HUES48 (cell line): ENCODE results near the gene CBFB.

Experiments used
- H3K27ac ChIP-seq: one replicate; pipeline ENCODE4 v1.7.0; 2013; ENCODE audit warnings: low read depth, low read length, inconsistent platforms
- H3K27me3 ChIP-seq: 2 replicates; pipeline ENCODE4 v1.6.1; 2013; ENCODE audit warnings: mild to moderate bottlenecking, low read length; ENCODE audit not compliant: control insufficient read depth, insufficient read depth
- H3K36me3 ChIP-seq: 2 replicates; pipeline ENCODE4 v1.6.1; 2013; ENCODE audit warnings: low read length; ENCODE audit not compliant: control insufficient read depth, insufficient read depth
- H3K4me1 ChIP-seq: 2 replicates; pipeline ENCODE4 v1.6.1; 2013; ENCODE audit warnings: mild to moderate bottlenecking, low read length; ENCODE audit not compliant: control insufficient read depth, insufficient read depth
- H3K4me3 ChIP-seq: 2 replicates; pipeline ENCODE4 v1.5.1; 2013; ENCODE audit warnings: mild to moderate bottlenecking, low read depth, low read length
- H3K9ac ChIP-seq: 2 replicates; pipeline ENCODE4 v1.6.1; 2013; ENCODE audit warnings: mild to moderate bottlenecking, low read depth, low read length, moderate library complexity
- H3K9me3 ChIP-seq: 2 replicates; pipeline ENCODE4 v1.6.1; 2013; ENCODE audit warnings: low read length; ENCODE audit not compliant: control insufficient read depth, insufficient read depth

CBFB gene

DNA sequence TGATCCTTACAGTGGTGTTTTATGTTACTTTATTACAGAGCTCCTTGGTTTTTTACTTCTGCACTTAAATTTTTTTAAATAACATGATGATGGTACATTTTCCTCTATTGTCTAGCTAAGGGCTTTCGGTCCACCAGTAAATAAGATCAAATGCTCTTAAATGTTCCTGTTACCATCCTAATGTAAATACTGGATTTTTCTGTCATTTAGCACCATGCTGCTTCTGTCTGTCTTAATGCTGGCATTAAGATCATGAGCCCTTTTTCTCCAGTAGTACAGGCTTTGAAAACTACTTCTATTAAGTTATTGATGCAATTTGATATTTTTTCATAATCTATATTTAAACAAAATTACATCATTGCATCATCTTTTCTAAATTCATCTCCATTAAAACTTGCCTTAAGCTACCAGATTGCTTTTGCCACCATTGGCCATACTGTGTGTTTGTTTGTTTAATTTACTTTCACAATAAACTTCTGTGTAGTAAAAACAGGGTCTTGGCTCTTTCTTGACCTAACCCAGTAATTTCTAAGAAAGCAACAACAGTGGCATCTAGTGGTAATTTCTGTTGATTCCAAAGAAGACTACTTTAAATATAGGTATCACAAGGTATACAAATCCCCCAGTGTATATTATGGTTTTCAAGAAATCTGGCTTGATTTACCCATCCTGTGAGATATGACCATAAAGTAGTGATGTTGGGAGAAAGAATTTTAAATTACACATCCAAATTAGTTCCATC lies 71.8 kb downstream of the CBFB start:
- Histone ChIP-seq H3K4me3 (no peak overlapping the region), H3K36me3 (peaks cover 6% of the 10 kb centered on the region), H3K9ac (no peak overlapping the region), H3K27ac (no peak overlapping the region), H3K4me1 (no peaks in the 10 kb centered on the region), H3K9me3 (no peaks in the 10 kb centered on the region), H3K27me3 (no peaks in the 10 kb centered on the region)

DNA sequence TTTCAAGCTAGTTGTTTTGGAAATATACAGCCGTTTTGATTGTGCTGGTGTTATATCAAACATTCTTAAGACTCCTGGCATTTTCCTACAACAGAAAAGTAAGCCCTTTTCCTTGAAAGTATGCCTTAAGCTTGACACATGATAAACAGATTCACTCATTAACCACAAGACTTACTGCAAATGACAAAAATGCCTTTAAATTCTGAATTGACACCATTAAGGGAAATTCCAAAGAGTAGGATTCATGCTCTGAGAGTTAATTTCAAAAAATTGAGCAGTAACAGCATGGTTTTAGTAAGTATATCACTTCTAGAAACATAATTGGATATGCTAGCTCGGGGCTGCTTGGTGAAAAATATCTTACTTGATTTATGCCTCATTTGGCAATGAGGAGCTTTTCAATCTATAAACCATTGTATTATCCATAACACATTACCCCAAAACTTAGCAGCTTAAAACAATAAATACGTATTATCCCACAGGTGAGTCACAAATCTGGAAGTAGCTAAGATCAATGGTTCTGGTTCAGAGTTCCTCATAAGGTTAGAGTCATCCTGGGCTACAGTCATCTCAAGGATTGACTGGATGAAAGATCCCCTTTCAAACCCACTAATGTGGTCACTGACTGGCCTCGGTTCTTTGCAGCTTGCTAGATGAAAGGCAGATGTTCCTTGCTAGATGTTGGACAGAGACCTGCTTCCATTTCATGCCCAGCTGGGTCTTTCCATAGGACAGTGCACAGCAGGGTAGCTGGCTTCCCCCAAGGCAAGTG lies 72.5 kb downstream of the CBFB start:
- no peak overlapping the region for H3K4me3 ChIP-seq
- H3K36me3 ChIP-seq = peaks cover 6% of the 10 kb centered on the region
- no peak overlapping the region for H3K9ac ChIP-seq
- no peak overlapping the region for H3K27ac ChIP-seq
- no peaks in the 10 kb centered on the region for H3K27me3 ChIP-seq
- H3K9me3 ChIP-seq = no peaks in the 10 kb centered on the region
- H3K4me1 ChIP-seq = no peaks in the 10 kb centered on the region

DNA sequence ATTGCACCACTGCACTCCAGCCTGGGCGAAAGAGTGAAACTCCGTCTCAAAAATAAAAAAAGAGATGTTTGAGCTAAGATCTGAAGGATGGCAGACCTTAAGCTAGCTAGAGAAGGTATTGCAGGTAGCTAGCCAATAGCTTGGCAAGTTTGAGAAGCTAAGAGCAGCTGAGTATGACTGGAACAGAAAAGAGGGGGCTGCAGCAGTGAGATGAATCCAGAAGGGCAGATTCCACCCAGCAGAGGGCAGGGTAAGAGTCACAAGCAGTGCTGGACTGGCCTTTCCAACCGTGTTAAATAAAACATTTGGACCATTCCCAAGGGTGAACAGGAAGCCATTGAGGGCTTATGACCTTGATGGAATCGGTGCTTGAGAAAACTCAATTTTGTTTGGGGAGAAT lies 75.1 kb downstream of the CBFB start:
- Histone ChIP-seq H3K4me1 (peaks cover 2% of the 10 kb centered on the region; the same call in 1 of the 2 replicates), H3K4me3 (no peak overlapping the region), H3K27me3 (no peaks in the 10 kb centered on the region), H3K36me3 (no peaks in the 10 kb centered on the region), H3K9ac (no peak overlapping the region), H3K27ac (no peak overlapping the region), H3K9me3 (no peaks in the 10 kb centered on the region)

DNA sequence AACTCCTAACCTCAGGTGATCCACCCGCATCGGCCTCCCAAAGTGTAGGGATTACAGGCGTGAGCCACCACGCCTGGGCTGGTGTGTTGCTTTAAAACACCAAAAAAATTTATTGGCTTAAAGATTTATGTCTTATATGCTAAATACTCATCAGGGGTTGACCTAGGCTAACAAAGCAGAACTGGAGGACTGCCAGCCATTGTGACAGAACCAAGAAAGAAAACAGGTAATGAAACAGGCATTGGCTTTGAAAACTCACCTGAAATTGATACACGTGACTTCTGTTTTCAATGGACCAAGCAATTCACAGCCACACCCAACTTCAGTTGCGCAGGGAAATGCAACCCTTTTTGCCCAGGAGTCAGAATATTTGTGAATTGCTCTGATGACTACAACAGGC lies 75.9 kb downstream of the CBFB start:
- Histone ChIP-seq H3K4me3 (no peak overlapping the region), H3K27ac (no peak overlapping the region)

DNA sequence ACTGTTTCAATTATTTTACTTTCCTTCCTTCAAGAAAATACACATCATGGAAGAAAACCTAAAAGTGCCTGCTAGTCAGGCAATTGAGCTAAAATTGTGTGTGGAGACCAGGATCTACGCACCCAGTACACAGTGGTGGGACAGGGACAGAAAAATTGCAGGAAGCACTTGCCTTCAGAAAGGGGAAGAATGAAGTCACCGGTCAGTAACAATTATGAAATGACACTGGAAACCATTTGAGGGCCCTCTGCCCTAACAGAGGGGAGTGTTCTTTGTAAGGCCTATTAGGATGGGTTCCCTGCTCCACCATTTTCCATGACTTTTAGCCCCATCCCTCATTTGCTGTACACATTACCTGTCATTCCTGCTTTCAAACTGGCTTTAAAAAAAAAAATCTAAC lies 76.3 kb downstream of the CBFB start:
- Histone ChIP-seq H3K4me1 (peaks cover 5% of the 10 kb centered on the region; the same call in 1 of the 2 replicates), H3K27ac (no peak overlapping the region), H3K4me3 (no peak overlapping the region), H3K27me3 (no peaks in the 10 kb centered on the region), H3K36me3 (no peaks in the 10 kb centered on the region), H3K9me3 (no peaks in the 10 kb centered on the region), H3K9ac (no peak overlapping the region)

More for the DNA sequence above, 75.9 kb downstream of the CBFB start:
- no peak overlapping the region for H3K9ac ChIP-seq
- no peaks in the 10 kb centered on the region for H3K36me3 ChIP-seq
- H3K9me3 ChIP-seq = no peaks in the 10 kb centered on the region
- no peaks in the 10 kb centered on the region for H3K27me3 ChIP-seq
- peaks cover 5% of the 10 kb centered on the region; the same call in 1 of the 2 replicates for H3K4me1 ChIP-seq

DNA sequence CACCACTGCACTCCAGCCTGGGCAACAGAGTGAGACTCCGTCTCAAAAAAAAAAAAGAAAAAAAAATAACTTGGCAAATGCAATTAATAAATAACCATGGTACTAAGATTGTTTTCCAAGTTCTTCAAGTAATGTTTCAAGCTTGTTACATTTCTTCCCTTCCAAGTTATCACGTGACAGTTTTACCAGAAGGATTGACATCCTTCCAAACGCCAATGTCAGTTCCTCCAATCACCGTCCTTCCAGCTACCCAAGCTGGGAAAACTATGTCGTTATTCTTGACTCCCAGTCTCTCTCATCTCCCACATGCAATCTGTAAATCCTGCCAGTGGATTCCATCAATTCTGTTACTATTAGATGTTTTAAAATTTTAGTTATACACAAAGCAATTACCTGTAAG lies 76.9 kb downstream of the CBFB start:
- Histone ChIP-seq H3K9me3 (no peaks in the 10 kb centered on the region), H3K4me3 (no peak overlapping the region), H3K27ac (no peak overlapping the region), H3K27me3 (no peaks in the 10 kb centered on the region), H3K9ac (no peak overlapping the region), H3K4me1 (peaks cover 5% of the 10 kb centered on the region; the same call in 1 of the 2 replicates), H3K36me3 (no peaks in the 10 kb centered on the region)

DNA sequence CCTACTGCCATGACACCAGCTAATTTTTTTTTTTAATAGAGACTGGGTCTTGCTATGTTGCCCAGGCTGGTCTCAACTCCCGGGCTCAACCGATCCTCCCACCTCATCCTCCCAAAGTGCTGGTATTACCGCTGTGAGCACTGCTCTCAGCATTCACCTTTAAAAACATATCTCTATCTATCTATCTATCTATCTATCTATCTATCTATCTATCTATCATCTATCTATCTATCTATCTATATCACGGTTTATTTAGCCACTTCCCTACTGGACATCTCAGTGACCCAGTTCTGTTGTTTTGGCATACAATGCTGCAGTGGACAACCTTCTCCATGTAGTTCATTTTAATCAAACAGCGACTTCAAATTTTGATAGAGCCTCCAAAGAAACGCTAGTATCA lies 79.5 kb downstream of the CBFB start:
- Histone ChIP-seq H3K4me1 (peaks cover 5% of the 10 kb centered on the region; the same call in 1 of the 2 replicates), H3K9ac (no peak overlapping the region), H3K4me3 (no peak overlapping the region)

DNA sequence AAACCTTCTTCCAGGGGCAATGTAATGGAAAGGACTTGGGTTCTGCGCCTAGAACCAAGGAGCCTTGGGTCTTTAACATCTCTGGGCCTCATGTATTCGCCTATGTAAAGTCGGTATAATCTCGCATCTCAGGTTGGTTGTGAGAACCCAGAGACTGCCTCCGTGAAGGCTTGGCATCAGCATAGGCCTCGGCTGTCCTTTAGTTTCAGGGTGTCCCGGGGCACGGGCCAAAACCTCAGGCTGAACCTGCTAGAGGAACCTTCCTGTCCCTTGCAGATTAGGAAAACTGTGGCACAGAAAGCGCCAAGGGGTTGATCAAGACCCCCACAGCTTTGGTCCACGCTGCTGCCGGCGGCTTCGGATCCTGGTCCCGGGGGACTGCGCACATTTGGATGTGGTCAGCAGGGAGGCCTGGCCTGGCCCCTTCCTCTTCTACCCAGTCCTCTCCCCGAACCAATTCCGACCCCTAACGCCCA lies 80.0 kb downstream of the CBFB start:
- Histone ChIP-seq H3K4me1 (peaks cover 5% of the 10 kb centered on the region; the same call in 1 of the 2 replicates), H3K9me3 (no peaks in the 10 kb centered on the region), H3K9ac (no peak overlapping the region), H3K27ac (peak overlapping the region; percentile 63), H3K36me3 (no peaks in the 10 kb centered on the region), H3K4me3 (peak overlapping the region; percentile 87), H3K27me3 (no peaks in the 10 kb centered on the region)

More for the DNA sequence above, 79.5 kb downstream of the CBFB start:
- H3K27ac ChIP-seq = no peak overlapping the region
- no peaks in the 10 kb centered on the region for H3K36me3 ChIP-seq
- no peaks in the 10 kb centered on the region for H3K27me3 ChIP-seq
- H3K9me3 ChIP-seq = no peaks in the 10 kb centered on the region

DNA sequence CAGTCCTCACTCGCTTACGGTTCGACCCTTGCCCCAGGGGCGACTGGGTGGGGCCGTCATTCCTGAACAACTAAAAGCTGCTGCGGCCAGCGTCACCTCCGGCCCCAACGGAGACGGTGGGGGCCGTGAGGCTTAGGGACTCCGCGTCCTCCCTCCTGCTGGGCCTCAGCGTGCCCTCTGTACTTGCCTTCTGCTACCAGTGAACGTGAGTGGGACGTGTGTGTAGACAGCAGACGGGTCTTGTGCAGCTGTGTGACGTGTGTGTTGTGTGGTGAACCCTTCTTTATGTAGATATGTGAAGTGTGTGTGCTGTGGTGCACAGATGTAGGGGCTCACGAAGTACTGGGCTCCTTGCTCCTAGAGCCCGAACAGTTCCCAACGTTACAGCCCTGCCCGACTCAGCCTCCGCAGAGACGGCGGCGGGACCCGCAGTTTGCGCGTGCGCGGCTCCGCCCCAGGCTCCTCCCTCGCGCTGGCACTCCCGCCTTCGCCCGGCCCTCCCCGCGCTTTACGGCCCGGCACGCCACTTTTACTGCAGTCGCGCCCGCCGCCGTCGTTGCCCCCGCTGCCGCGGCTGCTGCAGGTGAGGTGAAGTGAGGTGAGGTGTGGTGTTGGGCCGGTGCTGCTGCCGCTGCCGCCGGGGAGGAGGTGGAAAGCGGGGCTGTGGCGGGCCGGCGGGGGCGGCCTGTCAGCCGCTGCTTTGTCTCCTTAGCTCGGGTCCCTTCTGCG lies 80.6 kb downstream of the CBFB start, which contains the start of gene PHAF1:
PHAF1 (plus strand) TSS at position 535 of the 729 bp plus-strand sequence. CDS start 235 bp downstream, outside the sequence.
- peak within 1 kb of the TSS; percentile 63 for H3K27ac ChIP-seq
- H3K4me1 ChIP-seq = peaks cover 5% of the 10 kb centered on the region; the same call in 1 of the 2 replicates
- no peaks in the 10 kb centered on the region for H3K27me3 ChIP-seq
- H3K36me3 ChIP-seq = no peaks in the 10 kb centered on the region
- no peaks in the 10 kb centered on the region for H3K9me3 ChIP-seq
- H3K4me3 ChIP-seq = peak within 1 kb of the TSS; percentile 87
- H3K9ac ChIP-seq = peak within 1 kb of the TSS; percentile 45

DNA sequence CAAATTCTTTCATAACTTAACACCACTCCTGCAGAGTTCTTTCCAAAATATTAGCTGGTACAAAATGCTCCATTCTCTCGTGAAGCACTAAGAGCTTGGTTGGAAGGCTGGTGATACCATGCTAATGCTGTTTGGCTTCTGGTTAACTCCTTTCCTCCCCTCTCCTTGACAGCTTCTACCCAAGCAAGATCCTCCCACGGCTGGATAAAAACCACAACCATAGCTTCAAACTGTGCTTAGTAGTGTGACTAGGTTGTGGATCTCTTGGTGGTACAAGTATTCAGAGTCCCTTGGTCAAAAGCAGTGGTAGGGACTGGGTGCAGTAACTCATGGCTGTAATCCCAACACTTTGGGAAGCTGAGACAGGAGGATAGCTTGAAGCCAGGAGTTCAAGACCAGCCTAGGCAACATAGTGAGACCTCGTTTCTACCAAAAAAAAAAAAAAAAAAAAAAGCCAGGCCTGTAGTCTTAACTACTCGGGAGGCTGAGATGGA lies 83.0 kb downstream of the CBFB start:
- Histone ChIP-seq H3K27me3 (no peaks in the 10 kb centered on the region), H3K4me3 (no peak overlapping the region), H3K4me1 (peaks cover 5% of the 10 kb centered on the region; the same call in 1 of the 2 replicates), H3K27ac (no peak overlapping the region), H3K36me3 (no peaks in the 10 kb centered on the region), H3K9me3 (no peaks in the 10 kb centered on the region), H3K9ac (no peak overlapping the region)
